Vagina (tissue), 2 donors: Measurements from ENCODE around the gene HECA.

Experiments used
- POLR2A ChIP-seq, 2 donors: fragments of 450-650 bp; IDR thresholded peaks; one replicate each; pipeline ENCODE4 v1.6.1; 2017; ENCODE audit warnings: antibody characterized with exemption in 2 of 2, mild to moderate bottlenecking in 2 of 2, moderate library complexity in 2 of 2
- POLR2AphosphoS5 ChIP-seq, 2 donors: sonication (generic); formaldehyde crosslinking; IDR thresholded peaks; one replicate each; pipeline ENCODE4 v1.9.0; 2017; ENCODE audit warnings: antibody characterized with exemption in 2 of 2, mild to moderate bottlenecking in 2 of 2, low read depth in 1 of 2; ENCODE audit not compliant: insufficient read depth in 1 of 2
- TF ChIP-seq, protein P1 (sequence below), 3 experiments: fragments of 450-650 bp in 2 of 3; fragments of 200-600 bp in 1 of 3; sonication (generic) in 1 of 3; IDR thresholded peaks; one replicate each; pipeline ENCODE4 v1.5.1; 2017 to 2019; ENCODE audit warnings: antibody characterized with exemption in 3 of 3, mild to moderate bottlenecking in 2 of 3, moderate library complexity in 2 of 3

GRCh38 chr6:139091826-139092225 lies 43.1 kb upstream of the HECA start:
- no peak for TF ChIP-seq POLR2AphosphoS5 (IDR thresholded peaks at IDR 0.05; ENCODE audit: insufficient read depth in 1 of 2, low read depth in 1 of 2)
- TF ChIP-seq, protein P1, sequence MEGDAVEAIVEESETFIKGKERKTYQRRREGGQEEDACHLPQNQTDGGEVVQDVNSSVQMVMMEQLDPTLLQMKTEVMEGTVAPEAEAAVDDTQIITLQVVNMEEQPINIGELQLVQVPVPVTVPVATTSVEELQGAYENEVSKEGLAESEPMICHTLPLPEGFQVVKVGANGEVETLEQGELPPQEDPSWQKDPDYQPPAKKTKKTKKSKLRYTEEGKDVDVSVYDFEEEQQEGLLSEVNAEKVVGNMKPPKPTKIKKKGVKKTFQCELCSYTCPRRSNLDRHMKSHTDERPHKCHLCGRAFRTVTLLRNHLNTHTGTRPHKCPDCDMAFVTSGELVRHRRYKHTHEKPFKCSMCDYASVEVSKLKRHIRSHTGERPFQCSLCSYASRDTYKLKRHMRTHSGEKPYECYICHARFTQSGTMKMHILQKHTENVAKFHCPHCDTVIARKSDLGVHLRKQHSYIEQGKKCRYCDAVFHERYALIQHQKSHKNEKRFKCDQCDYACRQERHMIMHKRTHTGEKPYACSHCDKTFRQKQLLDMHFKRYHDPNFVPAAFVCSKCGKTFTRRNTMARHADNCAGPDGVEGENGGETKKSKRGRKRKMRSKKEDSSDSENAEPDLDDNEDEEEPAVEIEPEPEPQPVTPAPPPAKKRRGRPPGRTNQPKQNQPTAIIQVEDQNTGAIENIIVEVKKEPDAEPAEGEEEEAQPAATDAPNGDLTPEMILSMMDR (IDR thresholded peaks at IDR 0.05): no peak
- TF ChIP-seq POLR2A (IDR thresholded peaks at IDR 0.05): no peak
